Pons (tissue), 1 donor: ENCODE data around the gene SNX30.

Experiments
- DNase-seq: peaks from one replicate; pipeline ENCODE4 v3.0.0-alpha.2; 2016; ENCODE audit warnings: low spot score

The SNX30 gene

GRCh38 chr9:112822618-112823017 lies 72.1 kb downstream of the SNX30 start:
- DNase-seq: no peak

DNA sequence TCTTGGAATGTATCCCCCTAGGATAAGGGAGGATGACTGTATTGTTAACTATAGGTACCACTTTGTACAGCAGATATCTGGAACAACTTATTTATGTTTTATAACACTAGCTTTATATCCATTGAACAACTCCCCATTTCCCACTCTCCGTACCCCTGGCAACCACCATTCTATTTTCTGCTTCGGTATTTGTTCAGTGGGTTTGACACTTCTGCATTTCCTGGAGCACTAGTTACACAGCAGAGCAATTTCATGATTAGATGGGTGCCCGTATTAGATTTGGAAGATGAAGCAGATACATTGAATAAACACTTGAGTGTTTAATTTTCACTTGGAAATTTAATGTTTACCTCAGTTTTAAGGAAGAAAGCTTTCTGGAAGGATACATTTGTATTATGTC lies 72.7 kb downstream of the SNX30 start:
- DNase-seq: no peak

DNA sequence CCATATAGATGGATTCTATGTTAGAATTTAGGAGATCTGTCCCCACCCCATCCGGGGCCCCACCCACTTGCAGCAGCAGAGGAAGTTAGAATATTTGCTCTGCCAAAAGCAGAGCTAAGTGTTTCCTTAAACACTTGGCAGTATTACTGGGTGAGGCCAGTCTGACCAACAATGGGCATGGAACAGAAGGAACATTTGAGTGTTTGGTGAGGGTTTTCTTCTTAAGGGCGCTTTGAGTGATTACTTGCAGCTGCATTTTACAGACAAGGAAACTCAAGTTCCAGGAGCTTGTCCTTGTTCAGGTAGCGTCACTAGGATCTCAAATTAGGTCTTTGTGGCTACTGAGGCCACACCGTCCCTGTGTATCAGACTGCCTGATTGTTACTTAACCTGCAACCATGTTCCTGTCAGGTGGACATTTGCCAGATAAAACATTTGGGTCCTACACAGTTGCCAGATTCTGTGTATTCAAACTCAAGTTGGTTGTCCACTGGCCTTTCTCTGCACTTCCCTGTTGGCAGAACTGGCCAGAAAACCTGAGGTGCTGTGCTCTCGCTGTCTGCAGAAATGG lies 80.8 kb downstream of the SNX30 start:
- DNase-seq: peak; percentile 58

DNA sequence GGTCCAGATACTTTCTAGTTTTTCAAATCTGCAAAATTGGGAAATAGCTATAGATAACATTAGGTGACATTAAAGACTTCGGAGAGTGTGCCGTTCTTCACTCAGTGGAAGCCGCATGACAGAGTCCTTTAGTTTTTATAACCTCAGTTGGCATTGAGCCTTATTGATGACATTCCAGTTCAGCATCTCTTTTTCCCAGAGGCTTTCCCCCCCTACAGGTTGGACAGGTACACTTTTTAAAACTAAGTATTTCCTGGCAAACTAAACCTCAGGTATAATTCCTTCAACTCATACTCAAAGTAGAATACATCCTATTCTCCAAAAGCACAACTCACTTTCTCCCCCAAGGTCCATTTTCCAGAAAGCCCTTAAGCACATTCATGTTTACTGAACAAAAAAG lies 81.4 kb downstream of the SNX30 start:
- no peak for DNase-seq

- no peak for DNase-seq
Observed at GRCh38 chr9:112833081-112833480, 82.5 kb downstream of the SNX30 start.

- DNase-seq: no peak
Observed at GRCh38 chr9:112836394-112836793, 85.8 kb downstream of the SNX30 start.

DNA sequence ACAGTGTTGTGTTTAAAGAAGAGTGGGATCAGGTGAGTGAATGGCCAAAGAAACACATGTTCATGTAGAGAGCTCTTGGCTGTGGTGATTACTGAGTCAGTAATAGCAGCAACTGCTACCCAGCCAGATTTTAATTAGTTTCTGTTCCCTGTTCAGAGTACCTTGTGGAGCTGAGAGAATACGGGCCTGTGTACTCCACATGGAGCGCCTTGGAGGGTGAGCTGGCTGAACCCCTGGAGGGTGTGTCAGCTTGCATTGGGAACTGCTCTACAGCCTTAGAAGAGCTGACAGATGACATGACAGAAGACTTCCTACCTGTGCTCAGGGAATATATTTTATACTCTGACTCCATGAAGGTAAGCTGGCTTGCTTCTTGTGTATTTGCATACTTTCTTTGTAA lies 87.8 kb downstream of the SNX30 start:
- DNase-seq: no peak

- DNase-seq: peak; percentile 74
Observed at GRCh38 chr9:112839331-112839730, 88.8 kb downstream of the SNX30 start.

GRCh38 chr9:112841261-112841660 lies 90.7 kb downstream of the SNX30 start:
- peak; percentile 96 for DNase-seq

DNA sequence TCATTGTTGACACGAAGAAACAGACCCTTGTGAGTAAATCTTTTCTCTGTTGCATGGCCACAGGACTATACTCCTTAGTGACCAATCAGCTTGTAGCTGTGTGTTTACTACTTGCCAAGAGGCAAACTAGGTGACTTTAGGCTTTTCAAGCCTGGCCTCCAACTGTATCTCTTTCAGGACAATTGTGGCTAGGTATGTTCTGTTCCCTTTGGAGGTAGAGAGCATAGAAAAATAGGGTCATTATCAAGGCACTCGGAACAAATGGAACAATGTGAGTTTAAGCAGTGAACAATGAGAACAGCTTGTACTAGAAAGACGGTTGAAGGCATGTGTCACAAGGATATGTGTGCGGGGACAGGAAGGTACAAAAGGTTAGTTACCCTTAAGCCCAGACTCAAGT lies 92.0 kb downstream of the SNX30 start:
- no peak for DNase-seq

DNA sequence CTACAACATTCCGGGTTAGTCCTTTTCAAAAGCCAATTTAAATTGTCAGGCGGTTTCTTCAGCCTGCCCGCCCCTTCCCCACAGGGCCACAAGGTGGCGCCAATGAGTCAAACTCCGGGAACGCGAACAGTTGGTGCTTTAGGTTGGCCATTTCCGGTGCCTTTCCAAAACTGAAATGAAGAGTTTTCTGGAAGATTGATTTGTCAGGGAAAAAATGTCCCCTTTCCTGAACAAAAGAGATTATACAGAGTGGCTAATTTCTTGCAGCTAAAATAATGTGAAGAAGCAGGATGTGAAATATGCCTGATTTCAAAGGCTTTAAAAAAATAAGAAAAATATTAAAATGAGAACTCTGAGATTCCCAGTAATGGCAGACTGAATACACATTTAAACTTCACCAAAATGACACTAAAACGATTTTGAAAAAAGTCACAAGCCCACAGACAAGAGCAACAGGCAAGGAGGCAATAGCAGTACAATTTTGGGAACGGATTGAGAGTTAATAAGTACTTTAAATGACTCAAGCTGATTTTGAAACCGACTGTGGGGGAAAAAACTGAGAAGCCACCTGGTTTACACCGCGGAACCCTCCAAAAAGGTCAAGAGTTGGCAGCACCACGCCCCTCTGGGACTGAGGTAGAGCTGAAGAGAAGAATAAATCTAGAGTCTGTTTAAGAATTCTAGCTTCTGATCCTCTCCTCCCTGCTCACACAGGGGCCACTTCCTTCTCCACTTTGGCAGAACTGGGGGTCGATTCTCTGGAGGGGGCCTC lies 94.4 kb downstream of the SNX30 start:
- peak; percentile 78 for DNase-seq

- DNase-seq: no peak
Observed at GRCh38 chr9:112846528-112847488, 96.2 kb downstream of the SNX30 start.

DNA sequence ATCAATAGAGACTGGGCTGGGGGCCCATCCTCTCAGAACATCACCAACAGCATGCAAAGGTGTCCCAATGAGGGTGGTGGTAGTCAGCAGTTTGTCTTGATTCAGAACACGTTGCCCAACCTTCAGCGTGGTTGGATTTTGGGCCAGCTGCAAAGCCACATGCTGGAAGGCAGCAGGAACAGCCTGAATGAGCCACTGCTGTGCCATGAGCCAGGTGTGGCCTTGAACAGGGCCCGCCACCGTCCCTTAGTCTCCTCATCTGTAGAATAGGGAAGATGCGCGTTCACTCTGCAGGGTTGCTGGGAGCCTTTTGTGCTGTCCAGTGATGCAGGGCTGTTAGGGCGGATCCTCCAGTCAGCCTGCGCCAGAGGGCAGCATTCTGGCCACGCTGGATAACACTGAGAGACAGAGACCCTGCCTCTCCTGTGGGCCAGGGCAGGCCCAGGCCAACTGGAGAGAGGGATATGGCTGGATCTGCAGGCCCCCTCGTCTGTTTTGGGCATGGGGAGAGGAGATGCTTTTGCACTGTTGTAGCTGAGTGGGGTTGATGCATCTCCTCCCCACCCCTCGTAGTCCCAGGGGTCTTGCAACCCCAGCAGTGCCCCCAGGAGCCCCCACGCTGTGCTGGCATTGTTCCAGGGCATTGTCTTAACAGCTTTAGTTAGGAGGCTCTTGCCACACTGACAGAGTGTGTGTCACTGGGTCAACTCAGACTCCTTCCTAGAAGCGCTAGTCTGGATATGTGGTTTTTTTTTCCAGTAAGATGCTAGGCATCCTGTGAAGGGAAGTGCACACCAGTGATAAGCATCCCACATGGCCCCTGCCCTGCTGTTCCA lies 98.0 kb downstream of the SNX30 start:
- no peak for DNase-seq

DNA sequence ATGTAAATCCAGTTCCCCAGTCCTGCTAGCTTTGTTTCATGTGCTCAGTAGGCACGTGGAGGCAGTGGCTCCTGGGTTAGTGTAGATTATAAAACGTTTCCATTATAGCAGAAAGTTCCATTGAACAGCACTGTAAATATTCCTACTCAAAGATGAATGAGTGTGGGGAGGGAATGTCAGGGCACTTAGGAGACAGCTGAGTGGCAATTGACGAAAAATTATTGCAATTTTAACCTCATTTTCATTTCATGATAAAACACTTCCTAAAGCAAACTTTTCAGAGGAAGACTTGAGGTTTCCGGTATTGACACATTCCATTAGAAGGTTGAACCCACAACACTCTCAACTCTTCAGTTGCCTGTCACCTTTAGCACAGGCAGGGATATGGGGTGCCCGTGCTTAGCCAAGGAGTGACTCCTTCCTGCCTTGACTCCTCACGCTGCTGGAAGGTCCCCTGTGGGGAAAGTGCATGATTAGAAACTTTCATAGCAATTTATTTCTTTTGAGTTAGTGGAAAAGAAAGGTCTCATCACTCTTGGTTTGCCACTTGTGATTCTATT lies 98.9 kb downstream of the SNX30 start:
- DNase-seq: no peak

- DNase-seq: no peak
Observed at GRCh38 chr9:112850840-112851239, 100.3 kb downstream of the SNX30 start.

- DNase-seq: peak; percentile 92
Observed at GRCh38 chr9:112852741-112853504, 102.4 kb downstream of the SNX30 start.

- no peak for DNase-seq
Observed at GRCh38 chr9:112853882-112854585, 103.5 kb downstream of the SNX30 start.

- no peak for DNase-seq
Observed at GRCh38 chr9:112854657-112855056, 104.1 kb downstream of the SNX30 start.

GRCh38 chr9:112856200-112856599 lies 105.6 kb downstream of the SNX30 start:
- DNase-seq: no peak

DNA sequence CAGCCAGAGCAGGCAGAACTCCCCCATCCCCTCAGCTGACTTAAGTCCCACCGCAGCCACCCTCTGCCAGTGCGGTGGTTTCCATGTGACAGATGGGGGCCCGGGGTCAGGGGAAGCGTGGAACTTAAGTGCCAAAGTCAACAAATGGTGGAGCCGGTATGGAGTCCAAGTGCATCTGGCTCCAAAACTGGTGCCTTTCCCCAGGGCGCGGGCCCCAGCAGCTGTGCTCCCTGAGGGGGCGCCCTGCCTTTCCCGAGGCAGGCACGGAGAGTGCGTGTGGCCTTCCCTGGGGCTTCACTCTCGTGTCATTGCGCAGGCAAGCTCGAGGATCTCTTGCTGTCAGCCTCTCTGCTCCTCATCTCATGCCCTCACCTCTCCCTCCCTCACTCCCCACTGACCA lies 106.3 kb downstream of the SNX30 start:
- no peak for DNase-seq
